ENCODE data around the gene TNKS1BP1.

GRCh38 chr11:57340039-57340615, 15.4 kb upstream of the TNKS1BP1 start:
- TF ChIP-seq, protein P1, sequence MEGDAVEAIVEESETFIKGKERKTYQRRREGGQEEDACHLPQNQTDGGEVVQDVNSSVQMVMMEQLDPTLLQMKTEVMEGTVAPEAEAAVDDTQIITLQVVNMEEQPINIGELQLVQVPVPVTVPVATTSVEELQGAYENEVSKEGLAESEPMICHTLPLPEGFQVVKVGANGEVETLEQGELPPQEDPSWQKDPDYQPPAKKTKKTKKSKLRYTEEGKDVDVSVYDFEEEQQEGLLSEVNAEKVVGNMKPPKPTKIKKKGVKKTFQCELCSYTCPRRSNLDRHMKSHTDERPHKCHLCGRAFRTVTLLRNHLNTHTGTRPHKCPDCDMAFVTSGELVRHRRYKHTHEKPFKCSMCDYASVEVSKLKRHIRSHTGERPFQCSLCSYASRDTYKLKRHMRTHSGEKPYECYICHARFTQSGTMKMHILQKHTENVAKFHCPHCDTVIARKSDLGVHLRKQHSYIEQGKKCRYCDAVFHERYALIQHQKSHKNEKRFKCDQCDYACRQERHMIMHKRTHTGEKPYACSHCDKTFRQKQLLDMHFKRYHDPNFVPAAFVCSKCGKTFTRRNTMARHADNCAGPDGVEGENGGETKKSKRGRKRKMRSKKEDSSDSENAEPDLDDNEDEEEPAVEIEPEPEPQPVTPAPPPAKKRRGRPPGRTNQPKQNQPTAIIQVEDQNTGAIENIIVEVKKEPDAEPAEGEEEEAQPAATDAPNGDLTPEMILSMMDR (IDR thresholded peaks at IDR 0.05; ENCODE audit: control extremely low read depth in 1 of 3, insufficient read depth in 1 of 3, low read depth in 1 of 3, low read length in 3 of 3): peak; percentile 39 to 68 (median 64)
- no peak for TF ChIP-seq CEBPB (IDR thresholded peaks at IDR 0.05; ENCODE audit: low read depth, low read length)
- TF ChIP-seq EZH2 (IDR thresholded peaks at IDR 0.05; ENCODE audit: low read depth, low read length, severe bottlenecking): no peak
- no peak for TF ChIP-seq BACH1 (IDR thresholded peaks at IDR 0.05; ENCODE audit: low read length)
- no peak for TF ChIP-seq POLR2AphosphoS5 (IDR thresholded peaks at IDR 0.05; ENCODE audit: low read depth, low read length)
- no peak for TF ChIP-seq KDM1A (IDR thresholded peaks at IDR 0.05; ENCODE audit: borderline replicate concordance, low read length)
- no peak for TF ChIP-seq KDM5A (IDR thresholded peaks at IDR 0.05; ENCODE audit: low read length)
- no peak for TF ChIP-seq E2F6 (IDR thresholded peaks at IDR 0.05)
- TF ChIP-seq POLR2A (IDR thresholded peaks at IDR 0.05; ENCODE audit: control extremely low read depth in 1 of 2, low read depth in 2 of 2, low read length in 2 of 2): no peak
- TF ChIP-seq MAFK (IDR thresholded peaks at IDR 0.05; ENCODE audit: low read depth, low read length): no peak
- TF ChIP-seq SIRT6 (IDR thresholded peaks at IDR 0.05; ENCODE audit: low read length): no peak
